SK-N-SH treated with all-trans-retinoic acid at 6 μM for 48 hours (cell line): ENCODE measurements around the gene PNPLA7.

ENCODE experiments used
- ATAC-seq: fragments of 200-7000 bp; cut with Tn5 transposase; 3 replicates; pipeline ENCODE4 v1.9.1; 2020; ENCODE audit warnings: mild to moderate bottlenecking, moderate library complexity
- ARNTL ChIP-seq: fragments of 450-650 bp; formaldehyde crosslinking; IDR thresholded peaks from 2 replicates; pipeline ENCODE4 v1.5.0; 2020; ENCODE audit warnings: low read depth, mild to moderate bottlenecking, moderate library complexity, borderline replicate concordance
- BACH2 ChIP-seq: fragments of 250-450 bp; sonication (Bioruptor Pico); IDR thresholded peaks from 2 replicates; pipeline ENCODE4 v1.9.0; 2021; ENCODE audit warnings: mild to moderate bottlenecking, borderline replicate concordance
- CREB5 ChIP-seq: fragments of 250-450 bp; sonication (Bioruptor Pico); IDR thresholded peaks from 2 replicates; pipeline ENCODE4 v1.5.1; 2020; ENCODE audit warnings: low read depth, mild to moderate bottlenecking, moderate library complexity
- CSDC2 ChIP-seq: fragments of 250-450 bp; sonication (Bioruptor Pico); IDR thresholded peaks from 2 replicates; pipeline ENCODE4 v1.5.0; 2020; ENCODE audit warnings: mild to moderate bottlenecking, moderate library complexity
- CSRNP3 ChIP-seq: fragments of 250-450 bp; sonication (Bioruptor Pico); IDR thresholded peaks from 2 replicates; pipeline ENCODE4 v1.5.1; 2021; ENCODE audit warnings: mild to moderate bottlenecking, moderate library complexity
- ESRRG ChIP-seq: fragments of 250-450 bp; sonication (Bioruptor Pico); IDR thresholded peaks from 2 replicates; pipeline ENCODE4 v1.6.1; 2021; ENCODE audit warnings: mild to moderate bottlenecking
- ISL1 ChIP-seq: fragments of 250-450 bp; sonication (Bioruptor Pico); IDR thresholded peaks from 2 replicates; pipeline ENCODE4 v2.1.2; 2022; ENCODE audit warnings: mild to moderate bottlenecking, moderate library complexity
- OSR1 ChIP-seq: fragments of 250-450 bp; sonication (Bioruptor Pico); IDR thresholded peaks from 2 replicates; pipeline ENCODE4 v1.8.0; 2022; ENCODE audit warnings: moderate library complexity, mild to moderate bottlenecking, inconsistent platforms
- POU6F1 ChIP-seq: fragments of 250-450 bp; sonication (Bioruptor Pico); IDR thresholded peaks from 2 replicates; pipeline ENCODE4 v1.8.0; 2021; ENCODE audit warnings: low read depth, mild to moderate bottlenecking, moderate library complexity, borderline replicate concordance
- PPARA ChIP-seq: fragments of 250-450 bp; sonication (Bioruptor Pico); IDR thresholded peaks from 2 replicates; pipeline ENCODE4 v1.5.0; 2020; ENCODE audit warnings: mild to moderate bottlenecking, borderline replicate concordance
- RARB ChIP-seq: fragments of 250-450 bp; sonication (Bioruptor Pico); IDR thresholded peaks from 2 replicates; pipeline ENCODE4 v1.8.0; 2021; ENCODE audit warnings: mild to moderate bottlenecking, moderate library complexity
- SNAI2 ChIP-seq: fragments of 250-450 bp; sonication (Bioruptor Pico); IDR thresholded peaks from 2 replicates; pipeline ENCODE4 v1.5.0; 2020; ENCODE audit warnings: mild to moderate bottlenecking, moderate library complexity
- TCF4 ChIP-seq: fragments of 250-450 bp; sonication (Bioruptor Pico); IDR thresholded peaks from 2 replicates; pipeline ENCODE4 v1.8.0; 2021; ENCODE audit warnings: mild to moderate bottlenecking, moderate library complexity, borderline replicate concordance
- TOX ChIP-seq: fragments of 250-450 bp; sonication (Bioruptor Pico); IDR thresholded peaks from 2 replicates; pipeline ENCODE4 v1.8.0; 2021; ENCODE audit warnings: mild to moderate bottlenecking, moderate library complexity, borderline replicate concordance
- ZC3H10 ChIP-seq: fragments of 250-450 bp; sonication (Bioruptor Pico); IDR thresholded peaks from 2 replicates; pipeline ENCODE4 v1.5.1; 2021; ENCODE audit warnings: mild to moderate bottlenecking, moderate library complexity
- ZFP3 ChIP-seq: fragments of 250-450 bp; sonication (Bioruptor Pico); IDR thresholded peaks from 2 replicates; pipeline ENCODE4 v1.5.0; 2020; ENCODE audit warnings: mild to moderate bottlenecking, moderate library complexity
- ZFP30 ChIP-seq: fragments of 450-650 bp; formaldehyde crosslinking; IDR thresholded peaks from 2 replicates; pipeline ENCODE4 v1.5.0; 2022; ENCODE audit warnings: mild to moderate bottlenecking, moderate library complexity
- ZNF565 ChIP-seq: fragments of 450-650 bp; formaldehyde crosslinking; conservative IDR thresholded peaks from 2 replicates; pipeline ENCODE4 v1.5.0; 2020; ENCODE audit warnings: low read depth, mild to moderate bottlenecking, moderate library complexity
- ZNF70 ChIP-seq: fragments of 450-650 bp; formaldehyde crosslinking; IDR thresholded peaks from 2 replicates; pipeline ENCODE4 v1.5.0; 2020; ENCODE audit warnings: mild to moderate bottlenecking, moderate library complexity
- ZNF8 ChIP-seq: fragments of 450-650 bp; formaldehyde crosslinking; IDR thresholded peaks from 2 replicates; pipeline ENCODE4 v1.5.0; 2020; ENCODE audit warnings: mild to moderate bottlenecking, moderate library complexity
- TF ChIP-seq, protein P1 (sequence below): fragments of 250-450 bp; sonication (Bioruptor Pico); IDR thresholded peaks from 2 replicates; pipeline ENCODE4 v1.5.0; 2020; ENCODE audit warnings: mild to moderate bottlenecking, moderate library complexity
- TF ChIP-seq, protein P2 (sequence below): fragments of 250-450 bp; sonication (Bioruptor Pico); IDR thresholded peaks from 2 replicates; pipeline ENCODE4 v1.8.0; 2020; ENCODE audit warnings: mild to moderate bottlenecking, moderate library complexity, borderline replicate concordance

The PNPLA7 gene

DNA sequence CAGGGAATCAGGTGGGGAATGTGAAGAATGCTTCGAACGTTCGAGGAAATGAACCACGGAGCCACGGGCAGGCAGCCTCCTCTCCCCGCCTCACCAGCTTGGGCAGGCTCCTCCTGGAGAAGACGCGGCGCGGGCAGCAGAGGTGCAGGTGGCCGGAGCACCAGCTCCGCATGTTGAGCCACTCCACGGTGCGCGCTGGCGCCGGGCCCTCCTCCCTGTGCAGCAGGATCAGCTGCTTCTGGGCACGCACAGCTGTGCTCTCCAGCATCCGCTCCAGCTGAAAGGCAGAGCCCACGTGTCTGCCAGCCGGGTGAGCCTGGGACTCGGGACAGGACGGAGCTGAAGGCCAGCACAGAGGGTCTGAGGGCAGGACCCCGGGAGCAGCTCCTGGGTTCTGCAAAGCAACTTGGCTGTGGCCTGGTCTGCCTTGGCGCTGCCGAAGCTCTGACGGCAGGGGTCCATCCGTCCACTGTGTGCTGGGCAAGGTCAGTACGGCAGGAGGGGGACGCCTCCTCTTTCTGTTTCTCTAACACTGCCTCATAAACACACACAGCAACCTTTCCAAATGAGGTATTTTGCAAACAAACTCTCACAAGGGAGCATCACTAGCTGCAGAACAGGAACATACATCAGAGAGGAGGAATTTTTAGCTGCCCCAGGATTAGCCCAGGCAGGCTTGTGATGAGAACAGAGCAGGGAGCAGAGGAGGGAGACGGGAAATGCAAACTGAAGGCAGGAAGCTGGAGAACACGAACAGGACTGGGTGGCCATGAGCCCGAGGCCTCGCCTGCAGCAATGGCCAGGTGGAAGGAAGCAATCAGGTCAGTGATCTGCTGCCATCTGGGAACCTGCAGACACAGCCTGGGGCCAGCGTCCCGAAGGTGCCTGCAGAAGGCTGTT is 71.0 kb downstream of the PNPLA7 start:
- TF ChIP-seq ARNTL (CRISPR knock-in tag) (no peak), ZFP30 (no peak), POU6F1 (CRISPR knock-in tag) (no peak), BACH2 (CRISPR knock-in tag) (no peak), CSDC2 (no peak), TOX (CRISPR knock-in tag) (no peak), CREB5 (no peak), TCF4 (no peak), RARB (CRISPR knock-in tag) (no peak), CSRNP3 (CRISPR knock-in tag) (no peak), ZNF565 (CRISPR knock-in tag) (no peak), OSR1 (CRISPR knock-in tag) (no peak), PPARA (CRISPR knock-in tag) (no peak), ZNF8 (CRISPR knock-in tag) (no peak), ESRRG (no peak), SNAI2 (CRISPR knock-in tag) (no peak), ZNF70 (no peak)
- TF ChIP-seq, protein P1, sequence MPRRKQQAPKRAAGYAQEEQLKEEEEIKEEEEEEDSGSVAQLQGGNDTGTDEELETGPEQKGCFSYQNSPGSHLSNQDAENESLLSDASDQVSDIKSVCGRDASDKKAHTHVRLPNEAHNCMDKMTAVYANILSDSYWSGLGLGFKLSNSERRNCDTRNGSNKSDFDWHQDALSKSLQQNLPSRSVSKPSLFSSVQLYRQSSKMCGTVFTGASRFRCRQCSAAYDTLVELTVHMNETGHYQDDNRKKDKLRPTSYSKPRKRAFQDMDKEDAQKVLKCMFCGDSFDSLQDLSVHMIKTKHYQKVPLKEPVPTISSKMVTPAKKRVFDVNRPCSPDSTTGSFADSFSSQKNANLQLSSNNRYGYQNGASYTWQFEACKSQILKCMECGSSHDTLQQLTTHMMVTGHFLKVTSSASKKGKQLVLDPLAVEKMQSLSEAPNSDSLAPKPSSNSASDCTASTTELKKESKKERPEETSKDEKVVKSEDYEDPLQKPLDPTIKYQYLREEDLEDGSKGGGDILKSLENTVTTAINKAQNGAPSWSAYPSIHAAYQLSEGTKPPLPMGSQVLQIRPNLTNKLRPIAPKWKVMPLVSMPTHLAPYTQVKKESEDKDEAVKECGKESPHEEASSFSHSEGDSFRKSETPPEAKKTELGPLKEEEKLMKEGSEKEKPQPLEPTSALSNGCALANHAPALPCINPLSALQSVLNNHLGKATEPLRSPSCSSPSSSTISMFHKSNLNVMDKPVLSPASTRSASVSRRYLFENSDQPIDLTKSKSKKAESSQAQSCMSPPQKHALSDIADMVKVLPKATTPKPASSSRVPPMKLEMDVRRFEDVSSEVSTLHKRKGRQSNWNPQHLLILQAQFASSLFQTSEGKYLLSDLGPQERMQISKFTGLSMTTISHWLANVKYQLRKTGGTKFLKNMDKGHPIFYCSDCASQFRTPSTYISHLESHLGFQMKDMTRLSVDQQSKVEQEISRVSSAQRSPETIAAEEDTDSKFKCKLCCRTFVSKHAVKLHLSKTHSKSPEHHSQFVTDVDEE, result no peak
- ATAC-seq, result no peak; the same call in 2 of the 3 replicates

- no peak for ATAC-seq
- no peak for TF ChIP-seq ZC3H10 (CRISPR knock-in tag)
- TF ChIP-seq CREB5, result no peak
- TF ChIP-seq, protein P2, sequence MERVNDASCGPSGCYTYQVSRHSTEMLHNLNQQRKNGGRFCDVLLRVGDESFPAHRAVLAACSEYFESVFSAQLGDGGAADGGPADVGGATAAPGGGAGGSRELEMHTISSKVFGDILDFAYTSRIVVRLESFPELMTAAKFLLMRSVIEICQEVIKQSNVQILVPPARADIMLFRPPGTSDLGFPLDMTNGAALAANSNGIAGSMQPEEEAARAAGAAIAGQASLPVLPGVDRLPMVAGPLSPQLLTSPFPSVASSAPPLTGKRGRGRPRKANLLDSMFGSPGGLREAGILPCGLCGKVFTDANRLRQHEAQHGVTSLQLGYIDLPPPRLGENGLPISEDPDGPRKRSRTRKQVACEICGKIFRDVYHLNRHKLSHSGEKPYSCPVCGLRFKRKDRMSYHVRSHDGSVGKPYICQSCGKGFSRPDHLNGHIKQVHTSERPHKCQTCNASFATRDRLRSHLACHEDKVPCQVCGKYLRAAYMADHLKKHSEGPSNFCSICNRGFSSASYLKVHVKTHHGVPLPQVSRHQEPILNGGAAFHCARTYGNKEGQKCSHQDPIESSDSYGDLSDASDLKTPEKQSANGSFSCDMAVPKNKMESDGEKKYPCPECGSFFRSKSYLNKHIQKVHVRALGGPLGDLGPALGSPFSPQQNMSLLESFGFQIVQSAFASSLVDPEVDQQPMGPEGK (CRISPR knock-in tag), result no peak
- no peak for TF ChIP-seq ZNF565 (CRISPR knock-in tag)
- no peak for TF ChIP-seq PPARA (CRISPR knock-in tag)
- no peak for TF ChIP-seq CSDC2
- TF ChIP-seq ISL1, result no peak
- TF ChIP-seq ZFP3 (CRISPR knock-in tag), result no peak
- no peak for TF ChIP-seq SNAI2 (CRISPR knock-in tag)
- no peak for TF ChIP-seq BACH2 (CRISPR knock-in tag)
- TF ChIP-seq OSR1 (CRISPR knock-in tag), result no peak
- TF ChIP-seq RARB (CRISPR knock-in tag), result no peak
- no peak for TF ChIP-seq ZNF8 (CRISPR knock-in tag)
- TF ChIP-seq ESRRG, result no peak
- no peak for TF ChIP-seq CSRNP3 (CRISPR knock-in tag)
These were observed 71.6 kb downstream of the PNPLA7 start for GRCh38 chr9:137478613-137478961.
